ENCODE results near the gene KIF3C. TPM values are rescaled to one million over a fixed set of nuclear protein-coding genes. Genes with fewer than 3 reads are reported as not detected.

Gene KIF3C
- total and polyA plus RNA-seq, 9 of the 15 experiments (the other 6 are each of a cell fraction or from before 2014, with no cell fraction given): 0.69 to 6.7 (median 3.3) TPM

GRCh38 chr2:26002632-26003310 lies 20.5 kb upstream of the KIF3C start:
- intact Hi-C loops (cut with micrococcal nuclease): no loop called here
- TF ChIP-seq U2AF1 (optimal IDR thresholded peaks at IDR 0.05; ENCODE audit: low read depth, low read length) (no peak), REST (IDR thresholded peaks at IDR 0.05; ENCODE audit: borderline replicate concordance) (peak; percentile 29; the same call in 1 of the 2 replicates), REST (CRISPR knock-in tag; IDR thresholded peaks at IDR 0.05; ENCODE audit: low read depth) (no peak), SPI1 (IDR thresholded peaks at IDR 0.05; ENCODE audit: borderline replicate concordance, low read depth, low read length) (peak; percentile 20; the same call in 1 of the 2 replicates), USF2 (CRISPR knock-in tag; IDR thresholded peaks at IDR 0.05) (0 out of 2 replicates have a peak, but pooled peaks have one; percentile 24), USF1 (CRISPR knock-in tag; IDR thresholded peaks at IDR 0.05) (peak; percentile 66), STAT6 (CRISPR knock-in tag; IDR thresholded peaks at IDR 0.05) (no peak), NEUROD1 (IDR thresholded peaks at IDR 0.05; ENCODE audit: borderline replicate concordance, low read depth, low read length, partially characterized antibody) (no peak)

More at GRCh38 chr2:26002632-26003310, 20.5 kb upstream of the KIF3C start:
- Histone ChIP-seq H3K4me2 (ENCODE audit: insufficient read depth, low read length) (no peak overlapping the region), H3K9ac (ENCODE audit: insufficient read depth in 1 of 2, low read depth in 2 of 2, low read length in 2 of 2) (peak overlapping the region in 1 of 2 experiments; percentile 67; a peak in 1 of 4 replicates), H4K20me1 (replicated peaks; ENCODE audit: control insufficient read depth, insufficient read depth, low read length) (no peaks in the 10 kb centered on the region), H3K36me3 (ENCODE audit: control insufficient read depth, insufficient read depth, low read length) (no peaks in the 10 kb centered on the region), H3K79me2 (ENCODE audit: control insufficient read depth, insufficient read depth, low read length) (no peaks in the 10 kb centered on the region), H3K4me3 (no peak overlapping the region), H3K9me1 (ENCODE audit: control insufficient read depth, insufficient read depth, low read length) (no peaks in the 10 kb centered on the region), H3K27me3 (ENCODE audit: control insufficient read depth in 2 of 2, insufficient read depth in 2 of 2, low read length in 2 of 2) (no peaks in the 10 kb centered on the region), H2AFZ (ENCODE audit: low read depth, low read length) (peak overlapping the region; percentile 64), H3K9me3 (replicated peaks; ENCODE audit: control insufficient read depth, insufficient read depth, low read depth, low read length) (no peaks in the 10 kb centered on the region), H3K27ac (ENCODE audit: extremely low read depth, low read depth, low read length) (no peak overlapping the region), H3K4me1 (replicated peaks in 1 of 2; ENCODE audit: control insufficient read depth in 2 of 2, insufficient read depth in 2 of 2, low read length in 2 of 2) (peaks cover 2 to 3% of the 10 kb centered on the region in 2 experiments; a peak in 2 of 5 replicates)
- peak; percentile 65 for FAIRE-seq
- in situ Hi-C loops (cut with MboI): no loop called here
- no peak for ATAC-seq
- ChIA-PET CTCF (ENCODE audit: low intra/inter-chr PET ratio) (no interaction called here), POLR2A (interaction anchor here (0.5 to 0.6 kb wide), 2 partner anchors 27 to 502 kb away, joined by 3 read pairs; no protein-coding TSS in a partner anchor)
- DNase-seq (ENCODE audit: extremely low read depth in 1 of 4, low spot score in 3 of 4): no peak
- WGBS (ENCODE audit: insufficient coverage, low coverage, missing lambda C conversion rate): 40% methylated on average over 8 of the region's 9 CpGs
- BruUV-seq (replicated peaks): no TSS peak
